Endothelial cell of umbilical vein (primary cell): ENCODE measurements around the gene INSC.

Experiments
- CTCF ChIP-seq, 2 donors: IDR thresholded peaks; 1 replicate in 1 of 2; 2 replicates in 1 of 2; pipeline ENCODE4 v1.5.1; 2011; ENCODE audit warnings: low read length in 2 of 2, mild to moderate bottlenecking in 2 of 2, moderate library complexity in 2 of 2, control low read depth in 1 of 2, inconsistent platforms in 1 of 2, low read depth in 1 of 2; ENCODE audit not compliant: insufficient read depth in 1 of 2; ENCODE audit errors: extremely low read depth in 1 of 2
- POLR2A ChIP-seq: IDR thresholded peaks from 2 replicates; pipeline ENCODE4 v1.6.1; 2012; ENCODE audit warnings: low read depth, mild to moderate bottlenecking, control low read depth, low read length
- POLR2AphosphoS5 ChIP-seq: IDR thresholded peaks from 2 replicates; pipeline ENCODE4 v1.6.1; 2012; ENCODE audit warnings: low read depth, mild to moderate bottlenecking, control low read depth, low read length, moderate library complexity; ENCODE audit not compliant: insufficient read depth

GRCh38 chr11:15104166-15104565 is 10.6 kb upstream of the INSC start:
- TF ChIP-seq POLR2A = no peak
- no peak for TF ChIP-seq POLR2AphosphoS5
- no peak for TF ChIP-seq CTCF (IDR thresholded peaks at IDR 0.05; ENCODE audit: extremely low read depth in 1 of 2, insufficient read depth in 1 of 2, low read depth in 1 of 2, low read length in 2 of 2)
